ENCODE data around the gene PNMA1.
A peak's percentile ranks its signal among the peaks of the same experiment; 100 is the strongest.

The PNMA1 gene

DNA sequence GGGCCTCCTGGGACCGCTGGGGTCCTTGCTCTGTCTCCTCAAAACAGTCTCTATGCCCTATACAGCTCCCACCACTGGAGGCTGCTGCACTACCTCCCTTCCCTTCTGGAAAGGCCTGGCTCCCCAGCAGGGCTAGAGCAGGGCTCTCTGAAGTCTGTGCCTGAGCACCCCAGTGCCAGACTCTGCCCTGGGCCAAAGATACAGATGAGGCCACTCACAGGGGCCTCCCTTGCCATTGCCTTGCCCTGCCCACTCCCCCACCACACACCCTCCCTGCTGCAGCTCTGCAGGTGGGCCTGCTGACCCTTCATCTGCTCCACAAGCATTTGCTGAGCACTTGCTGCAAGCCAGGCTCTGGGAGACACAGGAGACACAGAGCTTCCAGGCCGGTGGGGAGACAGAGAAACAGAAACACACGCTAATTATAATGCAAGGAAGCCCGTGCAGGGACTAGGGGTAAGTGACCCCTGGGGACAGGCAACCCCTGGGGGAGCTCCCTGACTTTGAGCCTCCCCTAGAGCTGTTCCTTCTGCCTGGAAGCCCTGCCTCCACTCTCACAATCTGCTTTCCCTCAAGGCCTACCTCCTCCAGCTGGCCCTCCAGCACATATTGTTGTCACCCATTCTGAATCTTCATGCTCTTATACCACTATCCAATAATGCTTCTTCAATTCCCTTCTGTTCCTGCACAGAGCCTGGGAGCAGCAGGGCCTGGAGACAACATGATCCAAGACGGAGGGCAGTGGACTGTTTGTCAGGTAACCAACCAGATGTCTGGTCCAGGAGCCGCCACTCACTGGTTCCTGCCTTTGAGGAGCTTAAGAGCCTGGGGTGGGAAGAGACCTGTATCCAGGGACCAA is 32.6 kb upstream of the PNMA1 start:
- no peaks in the 10 kb centered on the region for H3K36me3 ChIP-seq (ENCODE audit: insufficient read depth, low read length)
- H3K4me1 ChIP-seq (ENCODE audit: insufficient read depth, low read length): peaks cover 28% of the 10 kb centered on the region
- H3K9me3 ChIP-seq (ENCODE audit: low read length): no peaks in the 10 kb centered on the region
- H2AFZ ChIP-seq (ENCODE audit: low read depth, low read length): no peak overlapping the region
- H3K4me3 ChIP-seq (ENCODE audit: low read length): no peak overlapping the region
- no peaks in the 10 kb centered on the region for H3K27me3 ChIP-seq (ENCODE audit: insufficient read depth, low read length)

DNA sequence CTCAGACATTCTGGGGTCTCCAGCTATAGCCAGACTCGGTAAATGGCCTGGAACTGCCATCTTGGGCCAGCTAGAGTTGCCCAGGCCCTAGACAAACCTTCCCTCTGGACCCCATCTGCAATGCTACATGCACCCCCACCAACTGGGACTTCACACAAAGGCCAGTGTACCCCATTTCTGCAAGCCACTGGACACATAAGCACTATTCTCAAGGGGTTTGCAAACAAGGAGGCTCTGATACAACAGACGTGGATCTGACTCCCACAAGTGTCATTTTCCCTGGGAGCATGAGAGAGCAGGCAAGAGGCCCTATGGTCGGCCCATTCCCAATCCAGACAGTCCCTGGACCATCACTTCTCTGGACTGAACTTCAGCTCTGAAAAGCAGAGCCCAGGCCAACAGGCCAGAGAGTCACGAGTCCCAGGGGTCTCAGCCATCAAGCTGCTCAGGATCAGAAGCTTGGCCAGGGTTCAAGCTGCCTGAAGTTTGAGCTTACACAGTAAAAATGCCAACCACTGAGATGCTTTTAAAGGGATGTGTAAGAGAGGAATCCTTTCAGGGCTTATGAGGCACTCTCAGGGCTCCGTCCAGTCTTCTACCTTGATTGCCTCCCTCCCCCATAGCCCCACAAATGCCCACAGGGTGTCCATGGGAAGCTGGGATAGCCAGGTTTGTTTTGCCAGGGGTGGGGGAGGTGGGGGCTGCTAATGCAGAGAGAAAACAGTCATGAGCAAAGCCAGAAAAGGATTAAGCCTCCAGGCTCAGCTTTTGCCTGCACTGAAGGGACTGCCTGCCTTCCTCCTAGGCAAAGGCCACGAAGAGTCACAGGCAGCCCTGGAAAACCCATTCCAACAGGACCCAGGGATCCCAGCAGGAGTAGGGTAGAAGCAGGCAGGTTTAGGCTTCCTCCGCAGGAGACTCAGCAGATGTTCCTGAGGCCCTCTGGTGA is 31.7 kb upstream of the PNMA1 start:
- no peak overlapping the region for H3K4me3 ChIP-seq (ENCODE audit: low read length)
- no peaks in the 10 kb centered on the region for H3K27me3 ChIP-seq (ENCODE audit: insufficient read depth, low read length)
- H3K9me3 ChIP-seq (ENCODE audit: low read length): no peaks in the 10 kb centered on the region
- peaks cover 37% of the 10 kb centered on the region for H3K4me1 ChIP-seq (ENCODE audit: insufficient read depth, low read length)
- no peaks in the 10 kb centered on the region for H3K36me3 ChIP-seq (ENCODE audit: insufficient read depth, low read length)
- H2AFZ ChIP-seq (ENCODE audit: low read depth, low read length): no peak overlapping the region

DNA sequence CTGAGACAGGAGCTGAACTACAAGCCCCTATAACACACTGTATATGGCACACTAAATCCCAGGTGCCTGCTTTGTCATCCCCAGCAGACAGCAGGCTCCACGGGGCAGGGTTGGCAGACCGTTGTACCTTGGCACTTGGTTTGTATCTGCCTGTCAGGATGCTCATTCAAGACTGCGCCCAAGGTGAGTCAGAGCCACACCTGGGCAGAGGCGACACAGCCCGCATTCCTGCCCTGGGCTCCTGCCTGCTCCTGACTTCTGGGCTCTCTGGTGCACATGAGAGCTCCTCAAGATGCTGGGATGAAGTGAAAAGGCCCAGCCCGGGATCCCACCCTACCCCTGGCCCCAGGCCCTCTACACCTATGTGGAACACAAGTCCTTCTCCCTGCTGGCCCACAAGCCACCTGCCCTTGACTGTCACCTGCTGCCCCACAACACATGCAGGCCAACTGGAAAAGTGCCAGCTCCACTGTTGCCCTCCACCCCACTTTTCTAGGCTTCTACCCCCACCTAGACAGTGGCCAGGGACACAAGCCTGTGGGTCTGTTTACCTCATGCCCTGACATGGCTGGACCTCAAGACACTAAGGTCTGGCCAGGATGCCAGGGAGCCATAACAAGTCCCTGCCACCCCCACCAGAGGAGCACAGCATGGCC is 30.8 kb upstream of the PNMA1 start:
- Histone ChIP-seq H2AFZ (ENCODE audit: low read depth, low read length) (no peak overlapping the region), H3K27me3 (ENCODE audit: insufficient read depth, low read length) (no peaks in the 10 kb centered on the region), H3K9me3 (ENCODE audit: low read length) (no peaks in the 10 kb centered on the region), H3K36me3 (ENCODE audit: insufficient read depth, low read length) (peaks cover 2% of the 10 kb centered on the region), H3K4me1 (ENCODE audit: insufficient read depth, low read length) (peaks cover 41% of the 10 kb centered on the region), H3K4me3 (ENCODE audit: low read length) (no peak overlapping the region)

DNA sequence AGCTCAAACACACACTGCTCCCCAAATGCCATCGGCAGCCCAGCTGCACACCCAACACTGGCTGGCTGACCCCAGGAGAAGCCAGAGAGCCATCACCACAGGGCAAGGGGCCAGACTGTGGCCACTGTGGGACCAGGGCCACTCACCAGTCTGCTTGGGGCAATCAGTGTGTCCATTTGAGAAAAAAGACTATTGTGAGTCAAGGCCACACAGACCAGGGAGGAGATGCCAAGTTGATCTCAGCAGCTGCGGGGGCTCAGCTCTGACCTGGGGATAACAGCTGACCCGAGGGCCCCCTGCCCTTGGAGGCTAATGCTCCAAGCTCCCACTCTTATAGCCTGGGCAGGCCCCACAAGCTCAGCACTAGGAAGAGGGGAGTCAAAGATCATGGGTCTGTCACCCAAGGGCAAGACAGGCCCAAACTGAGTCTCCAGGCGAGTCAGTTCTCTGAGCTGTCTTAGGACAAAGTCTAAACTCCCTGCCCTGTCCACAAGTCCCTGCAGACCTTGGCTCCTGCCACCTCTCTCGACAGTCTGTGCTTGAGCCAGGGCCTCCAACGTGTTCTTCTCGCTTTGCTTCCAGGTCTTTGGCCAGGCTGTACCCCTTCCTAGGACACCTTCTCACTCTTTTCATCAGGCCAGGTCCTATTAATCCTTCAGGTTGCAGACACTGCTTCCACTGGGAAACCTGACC is 30.1 kb upstream of the PNMA1 start:
- Histone ChIP-seq H3K4me1 (ENCODE audit: insufficient read depth, low read length) (peaks cover 41% of the 10 kb centered on the region), H3K9me3 (ENCODE audit: low read length) (no peaks in the 10 kb centered on the region), H3K36me3 (ENCODE audit: insufficient read depth, low read length) (peaks cover 2% of the 10 kb centered on the region), H3K4me3 (ENCODE audit: low read length) (no peak overlapping the region), H2AFZ (ENCODE audit: low read depth, low read length) (no peak overlapping the region), H3K27me3 (ENCODE audit: insufficient read depth, low read length) (no peaks in the 10 kb centered on the region)

DNA sequence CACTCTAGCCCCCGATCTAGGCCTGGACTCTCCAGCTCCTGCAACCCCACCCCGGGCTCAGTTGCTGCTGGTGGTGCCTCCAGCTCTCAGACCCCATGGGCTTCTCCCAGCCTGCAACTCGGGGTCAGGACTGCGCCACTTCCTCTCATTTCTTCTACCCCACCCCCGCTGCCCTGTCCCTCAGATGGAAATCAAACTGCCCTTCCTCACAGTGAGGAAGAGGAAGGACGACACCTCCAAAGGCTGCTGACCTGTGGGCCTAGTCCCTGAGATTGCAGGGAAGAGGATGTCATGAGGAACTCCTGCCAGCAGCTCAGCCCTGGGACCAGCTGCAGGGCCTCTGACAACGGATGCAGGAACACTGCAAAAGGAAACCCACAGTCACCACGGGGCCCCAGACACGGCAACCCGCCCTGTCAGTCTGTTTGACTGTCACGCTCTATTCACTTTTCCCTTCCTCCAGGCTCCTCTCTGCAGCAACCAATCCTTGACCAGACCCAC is 29.3 kb upstream of the PNMA1 start:
- H3K9me3 ChIP-seq (ENCODE audit: low read length): no peaks in the 10 kb centered on the region
- no peak overlapping the region for H3K4me3 ChIP-seq (ENCODE audit: low read length)
- H3K4me1 ChIP-seq (ENCODE audit: insufficient read depth, low read length): peaks cover 41% of the 10 kb centered on the region
- no peak overlapping the region for H2AFZ ChIP-seq (ENCODE audit: low read depth, low read length)
- no peaks in the 10 kb centered on the region for H3K27me3 ChIP-seq (ENCODE audit: insufficient read depth, low read length)
- peaks cover 8% of the 10 kb centered on the region for H3K36me3 ChIP-seq (ENCODE audit: insufficient read depth, low read length)

DNA sequence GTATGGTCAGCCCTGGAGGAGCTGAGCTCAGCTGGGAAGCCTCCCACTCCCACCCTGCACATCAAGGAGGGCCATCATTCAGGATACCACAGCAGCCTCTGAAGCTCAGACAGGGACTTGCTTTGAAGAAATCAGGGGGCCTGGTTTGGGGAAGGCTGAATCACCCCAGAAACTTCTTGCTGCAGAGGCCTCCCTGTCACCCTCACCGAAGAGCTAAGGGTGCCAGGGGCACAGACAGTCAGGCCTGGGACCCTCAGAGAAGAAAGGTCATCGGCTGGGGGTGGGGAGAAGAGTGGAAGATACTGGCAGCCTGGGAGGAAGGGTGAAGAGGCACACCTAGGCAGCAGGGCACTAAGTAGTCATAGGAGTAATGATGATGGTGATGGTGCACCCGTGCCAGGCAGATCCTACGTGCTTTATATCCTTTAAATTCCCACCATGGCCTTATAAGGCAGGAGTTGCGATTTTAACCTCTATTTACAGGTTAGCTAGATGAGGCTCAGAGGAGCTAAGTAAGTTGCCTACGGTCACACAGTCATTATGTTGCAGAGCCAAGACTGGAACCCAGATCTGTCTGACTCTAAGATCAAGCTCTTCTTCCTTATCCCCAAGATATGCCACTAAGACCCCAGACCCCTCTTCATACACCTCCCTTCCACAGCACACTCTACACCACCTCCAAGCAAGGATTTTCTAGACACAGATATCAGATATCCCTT is 28.5 kb upstream of the PNMA1 start:
- Histone ChIP-seq H3K27me3 (ENCODE audit: insufficient read depth, low read length) (no peaks in the 10 kb centered on the region), H3K4me1 (ENCODE audit: insufficient read depth, low read length) (peaks cover 41% of the 10 kb centered on the region), H3K36me3 (ENCODE audit: insufficient read depth, low read length) (peaks cover 11% of the 10 kb centered on the region), H3K9me3 (ENCODE audit: low read length) (no peaks in the 10 kb centered on the region), H2AFZ (ENCODE audit: low read depth, low read length) (no peak overlapping the region), H3K4me3 (ENCODE audit: low read length) (no peak overlapping the region)

DNA sequence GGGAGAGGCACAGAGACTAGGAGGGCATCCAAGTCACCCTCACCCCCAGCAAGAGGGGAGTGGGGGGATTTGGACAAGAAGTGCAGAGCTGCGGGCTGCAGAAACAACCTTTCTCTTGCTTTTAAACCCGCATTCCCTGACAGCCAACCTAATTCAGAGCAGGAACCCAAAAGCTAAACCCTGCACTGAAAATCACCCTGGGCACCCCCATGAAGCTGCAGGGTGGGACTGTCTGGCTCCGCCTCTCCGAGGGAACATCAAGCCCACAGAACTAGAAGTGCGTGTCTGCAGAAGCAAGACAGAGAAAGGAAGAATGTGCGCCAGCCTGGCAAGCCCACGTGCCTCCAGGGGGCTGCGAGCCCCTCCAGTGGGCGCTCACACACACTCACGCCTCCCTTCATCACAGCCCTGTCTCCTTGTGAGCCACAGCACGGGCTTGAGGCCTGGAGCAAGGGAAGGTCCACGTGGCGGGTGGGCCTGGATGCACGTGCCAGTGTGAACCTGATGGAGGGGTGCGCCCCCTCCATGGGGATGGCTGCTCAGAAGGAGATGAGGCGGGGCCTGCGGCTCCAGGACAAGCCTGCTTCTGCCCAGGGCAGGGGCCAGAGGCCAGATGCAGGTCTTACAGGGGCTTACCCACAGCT is 27.8 kb upstream of the PNMA1 start:
- peaks cover 14% of the 10 kb centered on the region for H3K36me3 ChIP-seq (ENCODE audit: insufficient read depth, low read length)
- peak overlapping the region; percentile 31 for H3K4me3 ChIP-seq (ENCODE audit: low read length)
- H3K27me3 ChIP-seq (ENCODE audit: insufficient read depth, low read length): no peaks in the 10 kb centered on the region
- H3K4me1 ChIP-seq (ENCODE audit: insufficient read depth, low read length): peaks cover 41% of the 10 kb centered on the region
- H3K9me3 ChIP-seq (ENCODE audit: low read length): no peaks in the 10 kb centered on the region
- peak overlapping the region; percentile 42 for H2AFZ ChIP-seq (ENCODE audit: low read depth, low read length)

DNA sequence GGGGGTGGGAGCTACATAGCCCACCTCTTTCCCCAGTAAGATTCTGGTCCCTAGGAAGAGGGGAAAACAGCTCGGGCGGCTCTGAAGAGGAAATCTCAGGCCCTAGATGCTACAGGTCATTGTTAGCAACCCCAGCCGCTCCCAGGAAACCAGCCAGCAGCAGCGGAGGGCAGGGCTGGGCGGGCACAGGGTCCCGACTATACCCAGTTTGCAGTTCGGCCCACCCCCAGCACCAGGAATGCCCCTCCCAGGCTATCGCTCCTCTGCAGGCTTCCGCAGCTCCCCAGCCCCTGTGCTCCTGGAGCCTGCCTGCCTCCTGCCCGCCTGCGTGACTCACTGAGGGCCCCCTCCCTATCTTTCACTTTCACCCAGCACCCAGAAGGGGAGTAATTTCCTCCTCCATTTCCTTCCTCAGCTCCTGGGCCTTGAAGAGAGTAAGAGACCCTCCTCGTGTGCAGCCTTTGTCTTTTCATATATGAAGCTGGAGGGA is 27.2 kb upstream of the PNMA1 start:
- peaks cover 37% of the 10 kb centered on the region for H3K4me1 ChIP-seq (ENCODE audit: insufficient read depth, low read length)
- peak overlapping the region; percentile 42 for H2AFZ ChIP-seq (ENCODE audit: low read depth, low read length)
- H3K9me3 ChIP-seq (ENCODE audit: low read length): no peaks in the 10 kb centered on the region
- peak overlapping the region; percentile 31 for H3K4me3 ChIP-seq (ENCODE audit: low read length)
- peaks cover 19% of the 10 kb centered on the region for H3K36me3 ChIP-seq (ENCODE audit: insufficient read depth, low read length)
- H3K27me3 ChIP-seq (ENCODE audit: insufficient read depth, low read length): no peaks in the 10 kb centered on the region

DNA sequence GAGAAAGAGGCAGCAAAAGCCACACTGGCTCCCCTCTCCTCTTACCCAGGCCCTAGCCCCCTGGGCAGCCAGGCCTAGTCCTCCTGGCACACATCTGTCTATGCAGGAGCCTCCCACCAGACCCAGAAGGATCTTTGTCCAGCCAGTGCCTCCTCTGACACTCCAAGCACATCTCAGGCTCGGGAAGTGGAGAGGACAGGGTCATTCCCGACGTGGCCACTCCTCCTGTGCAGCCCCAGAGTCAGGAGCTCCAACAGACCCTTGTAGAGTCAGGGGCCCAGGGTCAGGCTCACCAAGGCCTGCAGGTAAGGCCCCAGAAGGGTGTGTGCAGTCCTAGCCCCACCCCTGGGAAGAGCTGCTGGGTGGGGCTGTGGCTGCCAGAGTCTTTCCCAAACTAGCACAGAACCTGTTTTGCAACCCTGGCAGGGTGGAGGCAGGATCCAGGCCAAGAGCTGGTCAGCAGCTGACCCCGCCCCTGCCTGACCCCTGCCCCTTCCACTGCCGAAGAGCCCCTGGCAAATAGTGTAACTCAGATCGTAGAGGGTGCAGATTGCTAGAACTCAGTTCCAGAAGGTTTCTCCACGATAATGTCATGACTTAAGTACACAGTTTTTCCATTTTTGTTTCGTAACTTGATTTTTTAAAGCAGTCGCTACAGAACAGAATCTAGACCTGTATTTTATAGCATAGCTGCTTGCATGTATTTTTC is 26.6 kb upstream of the PNMA1 start:
- Histone ChIP-seq H3K4me1 (ENCODE audit: insufficient read depth, low read length) (peaks cover 37% of the 10 kb centered on the region), H3K4me3 (ENCODE audit: low read length) (peak overlapping the region; percentile 31), H3K27me3 (ENCODE audit: insufficient read depth, low read length) (no peaks in the 10 kb centered on the region), H3K9me3 (ENCODE audit: low read length) (no peaks in the 10 kb centered on the region), H2AFZ (ENCODE audit: low read depth, low read length) (no peak overlapping the region), H3K36me3 (ENCODE audit: insufficient read depth, low read length) (peaks cover 19% of the 10 kb centered on the region)

DNA sequence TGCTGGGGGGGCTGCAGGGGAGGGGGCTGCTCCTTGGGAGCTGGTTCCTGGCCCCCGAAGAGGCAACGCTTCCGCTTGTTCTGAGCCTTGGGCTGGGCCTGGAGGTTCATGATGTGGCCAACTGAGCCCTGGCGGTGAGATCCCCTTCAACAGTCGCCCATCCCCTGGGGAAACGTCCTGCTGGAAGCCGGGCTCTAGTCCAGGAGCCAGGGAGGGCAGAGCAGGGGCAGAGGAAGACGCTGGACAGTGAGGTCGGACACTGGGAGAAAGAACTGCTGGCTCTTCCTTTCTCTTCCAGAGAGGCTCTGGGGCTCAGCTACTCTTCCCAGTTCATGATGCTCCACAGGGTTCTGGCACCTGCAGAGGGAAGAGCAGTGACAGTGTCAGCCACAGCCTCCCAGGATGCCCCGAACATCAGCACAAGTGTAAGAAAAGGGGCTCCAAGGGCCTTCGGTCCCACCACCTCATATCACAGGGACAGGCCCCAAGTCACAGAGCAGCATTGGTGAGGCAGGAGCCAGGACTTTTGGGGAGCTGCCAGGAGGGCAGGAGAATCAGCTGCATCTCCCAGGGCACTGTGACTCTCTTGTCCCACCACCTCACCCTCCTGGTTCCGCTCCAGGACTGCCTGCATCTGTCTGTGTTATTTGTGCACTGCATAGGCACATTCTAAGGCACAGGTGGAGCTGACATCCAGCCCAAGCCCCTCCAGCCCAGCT is 25.9 kb upstream of the PNMA1 start:
- Histone ChIP-seq H3K36me3 (ENCODE audit: insufficient read depth, low read length) (peaks cover 23% of the 10 kb centered on the region), H2AFZ (ENCODE audit: low read depth, low read length) (no peak overlapping the region), H3K4me3 (ENCODE audit: low read length) (no peak overlapping the region), H3K9me3 (ENCODE audit: low read length) (no peaks in the 10 kb centered on the region), H3K4me1 (ENCODE audit: insufficient read depth, low read length) (peaks cover 37% of the 10 kb centered on the region), H3K27me3 (ENCODE audit: insufficient read depth, low read length) (no peaks in the 10 kb centered on the region)

Data from neuron (in vitro differentiated cells).